ENCODE data around the gene NF1.

DNA sequence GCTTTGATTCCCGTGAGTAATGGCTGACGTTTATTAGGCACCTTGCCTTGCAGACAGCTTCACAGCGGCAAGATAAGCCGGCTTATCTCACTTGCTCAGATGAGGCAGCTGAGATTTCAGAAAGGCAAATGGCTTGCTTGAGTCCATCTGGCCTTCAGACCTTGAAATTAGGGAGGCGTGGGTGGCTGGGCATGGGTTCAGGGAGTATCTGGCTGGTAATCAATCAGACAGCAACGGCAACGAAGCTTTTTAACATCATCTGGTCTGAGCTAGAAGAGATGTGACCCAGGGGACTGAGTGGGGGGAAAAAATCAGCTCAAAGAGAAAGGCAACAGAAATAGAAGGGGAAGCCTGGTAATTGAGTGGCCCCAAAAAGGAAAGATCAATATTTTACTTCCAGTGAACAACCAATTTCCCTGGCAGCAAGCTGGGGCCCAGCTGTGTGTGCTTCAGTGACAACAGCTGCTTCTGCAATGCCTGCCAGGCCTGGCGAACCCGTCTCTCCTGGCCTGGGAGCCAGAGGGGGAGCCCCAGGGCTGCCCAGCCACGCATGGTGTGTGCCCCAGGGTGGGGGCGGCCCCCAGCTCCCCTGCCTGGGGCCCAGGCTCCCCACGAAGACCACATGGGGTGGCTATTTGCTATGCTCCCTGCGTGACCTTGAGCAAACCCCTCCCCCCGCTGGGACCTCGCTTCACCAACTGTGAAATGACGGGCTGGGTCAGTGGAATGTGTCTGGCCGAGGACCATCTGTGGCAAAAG is 330.7 kb downstream of the NF1 start:
- TF ChIP-seq, protein P1, sequence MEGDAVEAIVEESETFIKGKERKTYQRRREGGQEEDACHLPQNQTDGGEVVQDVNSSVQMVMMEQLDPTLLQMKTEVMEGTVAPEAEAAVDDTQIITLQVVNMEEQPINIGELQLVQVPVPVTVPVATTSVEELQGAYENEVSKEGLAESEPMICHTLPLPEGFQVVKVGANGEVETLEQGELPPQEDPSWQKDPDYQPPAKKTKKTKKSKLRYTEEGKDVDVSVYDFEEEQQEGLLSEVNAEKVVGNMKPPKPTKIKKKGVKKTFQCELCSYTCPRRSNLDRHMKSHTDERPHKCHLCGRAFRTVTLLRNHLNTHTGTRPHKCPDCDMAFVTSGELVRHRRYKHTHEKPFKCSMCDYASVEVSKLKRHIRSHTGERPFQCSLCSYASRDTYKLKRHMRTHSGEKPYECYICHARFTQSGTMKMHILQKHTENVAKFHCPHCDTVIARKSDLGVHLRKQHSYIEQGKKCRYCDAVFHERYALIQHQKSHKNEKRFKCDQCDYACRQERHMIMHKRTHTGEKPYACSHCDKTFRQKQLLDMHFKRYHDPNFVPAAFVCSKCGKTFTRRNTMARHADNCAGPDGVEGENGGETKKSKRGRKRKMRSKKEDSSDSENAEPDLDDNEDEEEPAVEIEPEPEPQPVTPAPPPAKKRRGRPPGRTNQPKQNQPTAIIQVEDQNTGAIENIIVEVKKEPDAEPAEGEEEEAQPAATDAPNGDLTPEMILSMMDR (IDR thresholded peaks at IDR 0.05 in 4 of 5, conservative IDR thresholded peaks at IDR 0.05 in 1 of 5): no peak
- TF ChIP-seq POLR2A (IDR thresholded peaks at IDR 0.05): no peak
